ENCODE measurements around the gene FOXB2. TPM values are rescaled to one million over a fixed set of nuclear protein-coding genes. Genes with fewer than 3 reads are reported as not detected.

The FOXB2 gene
- total RNA-seq, 1 donor from 2014 or later = not detected

GRCh38 chr9:77014597-77015263 is 4.7 kb upstream of the FOXB2 start:
- intact Hi-C loops (cut with DNase I) = no loop called here
- DNase-seq (ENCODE audit: low spot score) = no peak

GRCh38 chr9:77015327-77016048 is 4.0 kb upstream of the FOXB2 start:
- DNase-seq (ENCODE audit: low spot score) (no peak), ATAC-seq (no peak)
- intact Hi-C loops (cut with DNase I) = no loop called here

More at GRCh38 chr9:77014597-77015263, 4.7 kb upstream of the FOXB2 start:
- ATAC-seq = no peak

DNA sequence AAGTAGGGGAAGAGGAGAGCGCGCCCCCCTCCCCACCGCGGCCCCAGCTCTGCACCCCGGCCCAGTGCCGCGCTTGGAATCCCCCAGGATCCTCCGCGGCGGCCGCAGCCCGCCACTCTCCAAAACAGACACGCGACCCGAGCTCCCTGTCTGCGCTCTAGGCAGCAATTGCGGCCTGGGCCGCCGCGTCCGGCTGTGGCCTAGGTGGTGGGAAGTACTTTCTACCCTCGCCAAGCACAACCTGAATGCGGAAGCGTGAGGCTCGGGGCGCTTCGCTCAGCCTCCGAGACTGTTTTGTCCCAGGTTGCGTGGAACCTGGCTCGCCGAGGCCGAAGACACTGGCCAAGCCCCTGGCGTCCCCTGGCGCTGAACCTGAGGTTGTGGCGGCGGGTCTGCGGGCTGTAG is 3.3 kb upstream of the FOXB2 start:
- intact Hi-C loops (cut with DNase I) = no loop called here
- no peak for DNase-seq (ENCODE audit: low spot score)
- no peak for ATAC-seq

DNA sequence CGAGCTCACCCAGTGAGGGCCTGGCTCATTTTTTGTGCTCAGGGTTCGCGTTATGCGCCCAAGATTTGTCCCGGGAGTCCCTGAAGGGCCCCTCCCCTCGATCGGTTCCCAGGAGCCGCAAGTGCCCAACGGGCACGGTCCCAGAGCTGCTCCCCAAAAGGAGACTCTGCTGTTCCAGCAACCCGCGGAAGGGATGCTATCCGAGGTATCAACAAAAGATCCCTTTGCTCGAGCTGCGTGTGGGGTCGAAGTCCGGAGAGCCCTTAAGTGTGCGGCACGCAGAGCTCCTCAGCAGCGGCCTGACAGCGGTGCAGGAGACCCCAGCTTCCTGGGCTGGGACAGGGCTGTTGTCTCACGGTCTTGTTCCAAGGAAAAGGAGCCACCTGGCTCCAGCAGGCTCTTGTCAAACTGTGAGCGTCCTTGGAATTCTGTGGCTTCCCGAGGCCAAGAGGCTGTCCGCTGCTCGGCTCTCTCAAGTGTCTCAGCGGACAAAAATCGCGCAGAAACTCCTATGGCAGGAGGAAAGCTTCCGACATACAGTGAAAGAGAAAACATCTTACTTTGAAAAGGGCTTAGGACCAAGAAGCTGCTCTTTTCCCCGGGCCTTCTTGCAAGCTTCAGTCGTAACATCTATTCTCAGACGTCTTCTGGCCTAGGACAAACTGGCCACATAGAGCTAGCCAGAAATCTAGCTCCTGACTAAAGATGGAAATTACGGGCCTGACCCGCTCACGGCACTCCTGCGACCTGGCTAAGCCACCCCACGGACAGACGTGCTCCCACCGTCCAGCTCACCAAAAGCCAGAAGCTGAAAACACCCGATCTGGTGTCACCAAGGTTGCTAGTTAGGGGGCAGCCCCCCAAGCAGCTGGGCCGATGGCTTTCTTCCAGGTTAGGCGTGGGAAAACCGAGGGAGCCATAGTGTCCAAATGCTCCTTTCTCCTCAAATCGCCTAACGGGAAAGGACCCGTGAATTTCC is 2.6 kb upstream of the FOXB2 start:
- ATAC-seq (no peak), DNase-seq (ENCODE audit: low spot score) (no peak)
- intact Hi-C loops (cut with DNase I) = no loop called here

- ATAC-seq (no peak), DNase-seq (ENCODE audit: low spot score) (no peak)
- intact Hi-C loops (cut with DNase I) = no loop called here
These were observed 2.0 kb upstream of the FOXB2 start for GRCh38 chr9:77017505-77017894.

DNA sequence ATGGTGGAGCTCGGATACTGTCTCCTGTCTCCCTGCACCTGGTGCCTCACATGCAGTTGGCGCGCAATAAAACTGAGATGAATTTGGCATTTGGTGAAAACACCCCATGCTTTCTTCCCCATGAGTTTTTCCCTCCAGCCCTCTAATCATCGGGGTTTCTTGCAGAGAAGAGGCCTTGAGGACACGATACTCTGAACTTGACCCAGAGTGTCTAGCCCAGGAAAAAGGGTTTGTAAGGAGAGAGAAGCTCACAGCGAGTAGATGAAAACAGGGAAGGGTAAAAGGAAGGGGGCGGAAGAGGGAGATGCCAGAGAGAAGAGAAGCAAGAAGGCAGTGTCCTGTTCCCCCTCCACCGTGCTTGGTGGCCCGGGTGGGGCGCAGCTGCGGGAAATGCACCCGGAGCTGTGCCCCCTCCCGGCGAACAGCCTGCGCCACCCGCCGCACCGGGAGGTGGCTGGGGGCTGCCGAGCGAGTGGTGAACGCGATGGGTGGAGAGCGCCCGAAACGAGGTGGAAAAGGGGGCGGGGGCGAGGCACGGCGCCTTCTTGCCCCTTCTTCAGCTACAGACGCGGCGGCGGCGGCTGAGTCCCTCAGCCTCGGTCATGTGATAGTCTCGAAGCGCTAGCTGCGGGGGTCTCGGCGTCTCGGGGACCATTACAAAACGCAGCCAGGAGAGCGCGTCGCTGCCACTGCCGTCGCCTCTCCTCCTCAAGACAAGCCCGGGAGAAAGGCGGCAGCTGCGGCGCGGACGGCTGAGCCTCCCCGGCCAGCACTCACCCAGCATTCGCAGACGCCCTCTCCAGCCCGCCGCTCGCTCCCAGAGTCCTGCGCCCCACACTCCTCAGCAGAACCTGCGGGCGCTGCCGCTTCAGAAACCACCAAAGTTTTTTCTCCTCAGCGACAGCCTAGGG is 1.1 kb upstream of the FOXB2 start:
- intact Hi-C loops (cut with DNase I) = no loop called here
- DNase-seq (ENCODE audit: low spot score) (no peak), ATAC-seq (peak; percentile 15)

GRCh38 chr9:77018969-77019235 is 553 bp upstream of the FOXB2 start:
- peak; percentile 38 for ATAC-seq
- intact Hi-C loops (cut with DNase I) = no loop called here
- no peak for DNase-seq (ENCODE audit: low spot score)

DNA sequence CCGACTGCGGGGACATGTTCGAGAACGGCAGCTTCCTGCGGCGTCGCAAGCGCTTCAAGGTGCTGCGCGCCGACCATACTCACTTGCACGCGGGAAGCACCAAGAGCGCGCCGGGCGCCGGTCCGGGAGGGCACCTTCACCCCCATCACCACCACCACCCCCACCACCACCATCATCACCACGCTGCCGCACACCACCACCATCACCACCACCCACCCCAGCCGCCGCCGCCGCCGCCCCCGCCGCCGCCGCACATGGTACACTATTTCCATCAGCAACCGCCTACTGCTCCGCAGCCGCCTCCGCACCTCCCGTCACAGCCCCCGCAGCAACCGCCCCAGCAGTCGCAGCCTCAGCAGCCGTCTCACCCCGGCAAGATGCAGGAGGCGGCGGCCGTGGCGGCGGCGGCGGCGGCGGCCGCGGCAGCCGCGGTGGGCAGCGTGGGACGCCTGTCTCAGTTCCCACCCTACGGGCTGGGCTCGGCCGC is 514 bp downstream of the FOXB2 start:
- ATAC-seq (no peak), DNase-seq (ENCODE audit: low spot score) (no peak)
- intact Hi-C loops (cut with DNase I) = no loop called here

GRCh38 chr9:77020413-77021290 is 1.2 kb downstream of the FOXB2 start:
- intact Hi-C loops (cut with DNase I) = no loop called here
- ATAC-seq (no peak), DNase-seq (ENCODE audit: low spot score) (no peak)

DNA sequence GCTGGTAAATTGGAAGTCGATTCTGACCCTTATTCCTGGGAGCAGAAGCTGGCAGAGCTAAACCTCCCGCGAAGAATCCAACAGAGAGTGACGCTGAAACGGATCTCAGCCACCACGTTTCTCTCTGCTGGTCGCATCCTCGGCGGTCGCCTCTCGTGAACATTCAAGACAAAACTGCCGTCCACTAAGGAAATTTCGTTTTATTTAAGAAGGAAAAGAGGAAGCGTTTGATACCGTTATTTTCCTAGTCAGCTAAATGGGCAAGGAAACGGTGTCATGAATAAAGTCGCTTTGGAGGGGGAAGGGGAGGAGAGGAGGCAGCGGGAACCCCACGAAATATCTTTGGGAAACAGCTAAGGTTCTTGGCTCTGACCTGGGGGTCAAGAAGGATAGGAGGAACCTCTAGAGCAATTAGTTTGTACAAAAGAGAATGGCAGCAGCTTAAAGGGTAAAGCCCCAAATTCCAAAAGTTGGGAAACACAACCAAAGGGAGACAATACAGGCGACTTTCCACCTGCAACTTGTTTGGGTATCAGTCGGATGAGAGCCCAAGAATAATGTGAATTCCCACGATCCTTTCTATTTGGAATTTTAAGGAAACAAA is 1.9 kb downstream of the FOXB2 start:
- ATAC-seq (no peak), DNase-seq (ENCODE audit: low spot score) (no peak)
- intact Hi-C loops (cut with DNase I) = no loop called here

DNA sequence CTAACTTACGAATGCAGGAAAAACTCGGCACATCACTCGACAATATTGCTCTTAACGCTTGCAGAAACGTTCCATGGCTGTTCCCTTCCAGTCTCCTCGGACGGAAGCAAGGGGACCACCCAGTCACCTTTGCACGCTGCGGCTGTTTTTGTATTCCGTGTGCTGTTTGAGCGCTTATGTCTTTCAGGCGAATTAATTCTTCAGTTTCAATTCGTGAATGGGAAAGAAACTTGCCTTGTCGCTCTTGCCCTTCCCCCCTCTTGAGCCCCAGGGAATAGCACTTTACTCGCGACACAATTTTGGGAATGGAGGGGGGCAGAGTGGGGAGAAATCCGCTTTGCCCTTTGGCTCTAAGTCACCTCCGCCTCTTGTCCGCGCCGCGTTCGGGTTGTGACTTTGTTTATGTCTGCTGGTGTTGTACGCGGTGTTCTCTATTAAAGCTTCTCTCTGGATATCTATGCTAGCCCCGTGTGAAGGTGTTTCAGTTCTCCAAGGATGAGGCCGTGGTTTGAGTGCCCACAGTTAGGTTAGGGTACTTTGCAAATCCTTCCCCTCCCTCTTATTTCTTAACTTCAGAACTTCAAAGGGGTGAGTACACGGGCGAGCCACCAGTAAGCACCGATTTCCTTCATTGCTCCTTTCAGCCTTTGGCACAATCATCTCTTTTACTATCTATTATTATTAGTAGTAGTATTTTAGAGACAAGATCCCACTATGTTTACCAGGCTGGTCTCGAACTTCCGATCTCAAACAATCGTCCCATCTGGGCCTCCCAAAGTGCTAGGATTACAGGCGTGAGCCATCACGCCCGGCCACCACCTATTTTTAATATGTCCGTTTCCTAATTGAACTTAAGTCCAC is 2.7 kb downstream of the FOXB2 start:
- no peak for ATAC-seq

DNA sequence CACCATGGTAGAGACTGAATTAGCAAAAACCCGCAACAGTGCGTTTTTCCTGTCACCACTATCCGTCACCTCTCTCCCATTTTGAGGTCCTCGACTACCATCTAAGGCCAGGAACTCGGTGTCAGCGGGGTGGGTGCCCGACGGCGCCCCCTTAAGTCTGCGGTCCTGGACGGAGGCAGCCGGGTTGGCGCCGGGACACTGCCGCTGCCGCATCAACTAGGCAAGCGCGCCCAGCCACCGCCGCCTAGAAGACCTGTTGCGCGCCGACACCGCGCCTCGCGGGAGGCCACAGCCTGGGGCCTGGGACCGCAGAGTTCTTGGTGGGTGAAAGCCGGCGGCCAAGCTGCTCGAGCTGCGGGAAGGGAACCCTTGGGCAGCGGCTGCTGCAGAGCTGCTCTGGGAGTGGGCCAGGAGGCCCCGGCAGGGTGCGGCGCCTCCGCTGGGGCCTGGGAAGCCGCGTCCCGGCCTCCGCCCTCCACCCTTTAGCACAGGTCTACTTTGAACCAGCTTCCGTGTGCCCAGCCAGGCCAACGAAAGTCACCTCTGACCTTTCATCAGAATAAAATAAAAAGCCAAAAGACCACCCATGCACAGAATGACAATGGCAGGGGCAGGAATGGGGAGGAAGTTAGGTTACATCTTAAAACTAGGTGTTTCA is 3.5 kb downstream of the FOXB2 start:
- intact Hi-C loops (cut with DNase I) = no loop called here
- DNase-seq (ENCODE audit: low spot score) = no peak
- ATAC-seq = no peak

More for the DNA sequence above, 2.7 kb downstream of the FOXB2 start:
- intact Hi-C loops (cut with DNase I) = no loop called here
- no peak for DNase-seq (ENCODE audit: low spot score)

- intact Hi-C loops (cut with DNase I) = no loop called here
- no peak for ATAC-seq
- DNase-seq (ENCODE audit: low spot score) = no peak
These were observed 4.3 kb downstream of the FOXB2 start for GRCh38 chr9:77023726-77024125.

DNA sequence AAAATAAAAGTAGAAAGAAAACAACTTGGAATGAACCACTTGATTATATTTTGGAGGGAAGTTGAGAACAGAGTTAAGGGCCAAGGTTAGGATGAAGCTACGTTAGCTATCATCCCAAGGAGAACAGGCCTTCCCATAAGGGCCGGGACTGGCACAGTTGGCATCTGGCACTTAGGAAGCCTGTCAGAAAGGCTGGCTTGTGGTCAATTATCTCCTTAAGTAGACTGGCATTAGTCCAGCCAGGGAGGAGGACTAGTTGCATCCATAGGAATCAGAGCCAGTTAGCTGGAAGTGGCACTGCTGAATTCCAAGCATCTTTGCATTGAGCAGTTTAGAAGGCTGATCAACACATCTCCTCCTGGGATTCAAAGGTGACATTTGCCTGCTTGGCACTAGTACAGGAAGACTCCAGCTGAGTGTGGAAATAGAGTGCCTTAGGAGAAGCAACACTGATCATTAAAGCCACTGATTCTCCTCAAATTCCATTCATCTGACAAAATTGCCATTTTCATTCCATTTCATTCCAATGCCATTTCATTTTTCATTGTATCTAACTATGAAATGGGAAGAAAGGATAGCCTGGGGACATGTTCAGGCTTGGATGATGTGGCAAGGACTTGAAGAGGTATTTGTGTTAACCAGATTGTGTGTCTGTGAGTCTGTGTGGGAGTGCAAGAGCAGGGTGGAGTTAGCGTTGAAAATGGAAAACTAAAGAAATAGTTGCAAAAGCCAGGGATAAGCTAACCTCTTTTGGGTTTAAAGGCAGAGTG is 5.5 kb downstream of the FOXB2 start:
- no peak for DNase-seq (ENCODE audit: low spot score)
- intact Hi-C loops (cut with DNase I) = no loop called here

GRCh38 chr9:77028478-77028877 is 9.0 kb downstream of the FOXB2 start:
- DNase-seq (ENCODE audit: low spot score) = no peak

More for the DNA sequence above, 5.5 kb downstream of the FOXB2 start:
- no peak for ATAC-seq

More at GRCh38 chr9:77028478-77028877, 9.0 kb downstream of the FOXB2 start:
- intact Hi-C loops (cut with DNase I) = no loop called here
- ATAC-seq = no peak
